Adipose tissue (tissue), 3 donors: ENCODE data around the gene STIM1. TPM values are rescaled to one million over a fixed set of nuclear protein-coding genes. Genes with fewer than 3 reads are reported as not detected.
A peak's percentile ranks its signal among the peaks of the same experiment; 100 is the strongest.

Experiments used
- H3K27ac ChIP-seq: one replicate; pipeline ENCODE4 v1.5.1; 2013; ENCODE audit warnings: low read depth, low read length
- WGBS, 3 donors: extraction: QIAGEN DNeasy Blood & Tissue Kit; methylation state at CpG; one replicate each; pipeline ENCODE4 v1.1.7; 2013; 5-methylcytosine and 5-hydroxymethylcytosine counted together
- polyA plus RNA-seq, 3 donors: library from polyadenylated mRNA; stranded (reverse); fragments of 200-250 nt; gene quantifications; one replicate each; pipeline ENCODE4 v1.2.3, GENCODE V29; 2013
- donor health status: healthy with polysubstance abuse.
- donor health status: Bipolar disorder and iron deficiency.
- donor health status: healthy.

Gene STIM1
- polyA plus RNA-seq, 3 donors, result 17.6 to 49.7 (median 40.0) TPM

- 92 to 95% (median 92%) methylated on average over 6 of the region's 6 CpGs for WGBS, 3 donors
Observed at GRCh38 chr11:3901249-3902025, 46.0 kb downstream of the STIM1 start.

GRCh38 chr11:3902441-3902840, 47.0 kb downstream of the STIM1 start:
- WGBS, 3 donors, result 39 to 89% (median 88%) methylated on average over 7 of the region's 7 CpGs
- no peak overlapping the region for H3K27ac ChIP-seq

More at GRCh38 chr11:3901249-3902025, 46.0 kb downstream of the STIM1 start:
- no peak overlapping the region for H3K27ac ChIP-seq

- no peak overlapping the region for H3K27ac ChIP-seq
- 54 to 78% (median 74%) methylated on average over 1 of the region's 1 CpG for WGBS, 3 donors
Observed at GRCh38 chr11:3903207-3903896, 47.9 kb downstream of the STIM1 start.

GRCh38 chr11:3904228-3904627, 48.8 kb downstream of the STIM1 start:
- no peak overlapping the region for H3K27ac ChIP-seq
- WGBS, 3 donors, result 77 to 87% (median 86%) methylated on average over 5 of the region's 5 CpGs

- 42 to 63% (median 43%) methylated on average over 3 of the region's 3 CpGs for WGBS, 3 donors
- H3K27ac ChIP-seq, result peak overlapping the region; percentile 9
Observed at GRCh38 chr11:3905080-3905953, 49.9 kb downstream of the STIM1 start.

GRCh38 chr11:3906166-3906565, 50.7 kb downstream of the STIM1 start:
- no peak overlapping the region for H3K27ac ChIP-seq
- 93 to 97% (median 94%) methylated on average over 2 of the region's 2 CpGs for WGBS, 3 donors

- WGBS, 3 donors, result 72 to 80% (median 80%) methylated on average over 2 of the region's 2 CpGs
- no peak overlapping the region for H3K27ac ChIP-seq
Observed at GRCh38 chr11:3907590-3907989, 52.1 kb downstream of the STIM1 start.

- 45 to 55% (median 50%) methylated on average over 3 of the region's 3 CpGs for WGBS, 3 donors
- H3K27ac ChIP-seq, result no peak overlapping the region
Observed at GRCh38 chr11:3909901-3910300, 54.4 kb downstream of the STIM1 start.

GRCh38 chr11:3911908-3912505, 56.5 kb downstream of the STIM1 start:
- H3K27ac ChIP-seq, result no peak overlapping the region
- 96 to 100% (median 99%) methylated on average over 3 of the region's 3 CpGs for WGBS, 3 donors

- WGBS, 3 donors, result 70 to 89% (median 74%) methylated on average over 5 of the region's 5 CpGs
Observed at GRCh38 chr11:3913921-3914320, 58.5 kb downstream of the STIM1 start.

GRCh38 chr11:3914805-3915204, 59.3 kb downstream of the STIM1 start:
- H3K27ac ChIP-seq, result no peak overlapping the region
- WGBS, 3 donors, result 7 to 60% (median 12%) methylated on average over 1 of the region's 1 CpG

More at GRCh38 chr11:3913921-3914320, 58.5 kb downstream of the STIM1 start:
- H3K27ac ChIP-seq, result no peak overlapping the region

- WGBS, 3 donors, result 73 to 85% (median 78%) methylated on average over 3 of the region's 3 CpGs
- H3K27ac ChIP-seq, result no peak overlapping the region
Observed at GRCh38 chr11:3916962-3917361, 61.5 kb downstream of the STIM1 start.

- WGBS, 3 donors, result 36 to 74% (median 46%) methylated on average over 2 of the region's 2 CpGs
- no peak overlapping the region for H3K27ac ChIP-seq
Observed at GRCh38 chr11:3920148-3920852, 64.8 kb downstream of the STIM1 start.

- 91 to 100% (median 97%) methylated on average over 1 of the region's 1 CpG for WGBS, 3 donors
- H3K27ac ChIP-seq, result no peak overlapping the region
Observed at GRCh38 chr11:3922056-3922455, 66.6 kb downstream of the STIM1 start.

- no peak overlapping the region for H3K27ac ChIP-seq
- 38 to 94% (median 93%) methylated on average over 1 of the region's 1 CpG for WGBS, 3 donors
Observed at GRCh38 chr11:3925513-3925912, 70.0 kb downstream of the STIM1 start.

GRCh38 chr11:3926458-3927095, 71.1 kb downstream of the STIM1 start:
- no peak overlapping the region for H3K27ac ChIP-seq

GRCh38 chr11:3927129-3927796, 71.8 kb downstream of the STIM1 start:
- WGBS, 3 donors, result 73 to 79% (median 74%) methylated on average over 6 of the region's 6 CpGs
- H3K27ac ChIP-seq, result no peak overlapping the region
